LNCaP clone FGC (cell line): ENCODE measurements around the gene ADARB1.

Source experiments
- DNase-seq: peaks from one replicate; pipeline ENCODE4 v3.0.0-alpha.2; 2011; ENCODE audit warnings: low read depth
- H3K4me3 ChIP-seq: 2 replicates; pipeline ENCODE4 v1.5.1; 2011; ENCODE audit warnings: mild to moderate bottlenecking, low read depth, low read length, control low read depth
- CTCF ChIP-seq: IDR thresholded peaks from 2 replicates; pipeline ENCODE4 v1.5.1; 2012; ENCODE audit warnings: mild to moderate bottlenecking; ENCODE audit not compliant: control insufficient read depth, insufficient read depth; ENCODE audit errors: extremely low read depth

Gene ADARB1

GRCh38 chr21:45153358-45154318 is 79.3 kb downstream of the ADARB1 start:
- no peak for DNase-seq
- no peak overlapping the region for H3K4me3 ChIP-seq
- no peak for TF ChIP-seq CTCF

GRCh38 chr21:45154511-45155508 is 80.4 kb downstream of the ADARB1 start:
- TF ChIP-seq CTCF, result no peak

GRCh38 chr21:45155910-45156309 is 81.5 kb downstream of the ADARB1 start:
- TF ChIP-seq CTCF, result no peak
- no peak overlapping the region for H3K4me3 ChIP-seq
- DNase-seq, result no peak

More at GRCh38 chr21:45154511-45155508, 80.4 kb downstream of the ADARB1 start:
- no peak overlapping the region for H3K4me3 ChIP-seq
- no peak for DNase-seq

- no peak for TF ChIP-seq CTCF
- DNase-seq, result no peak
- no peak overlapping the region for H3K4me3 ChIP-seq
These were observed 82.1 kb downstream of the ADARB1 start for GRCh38 chr21:45156459-45156858.

GRCh38 chr21:45157932-45158331 is 83.6 kb downstream of the ADARB1 start:
- DNase-seq, result no peak
- no peak for TF ChIP-seq CTCF
- no peak overlapping the region for H3K4me3 ChIP-seq

- TF ChIP-seq CTCF, result no peak
- no peak overlapping the region for H3K4me3 ChIP-seq
- no peak for DNase-seq
These were observed 84.4 kb downstream of the ADARB1 start for GRCh38 chr21:45158491-45159423.
